ENCODE measurements around the gene CDCA7. TPM values are rescaled to one million over a fixed set of nuclear protein-coding genes. Genes with fewer than 3 reads are reported as not detected.

CDCA7 gene
- total RNA-seq, 6 donors from 2014 or later, result 0.46 to 3.1 (median 1.0) TPM; not detected in 1

DNA sequence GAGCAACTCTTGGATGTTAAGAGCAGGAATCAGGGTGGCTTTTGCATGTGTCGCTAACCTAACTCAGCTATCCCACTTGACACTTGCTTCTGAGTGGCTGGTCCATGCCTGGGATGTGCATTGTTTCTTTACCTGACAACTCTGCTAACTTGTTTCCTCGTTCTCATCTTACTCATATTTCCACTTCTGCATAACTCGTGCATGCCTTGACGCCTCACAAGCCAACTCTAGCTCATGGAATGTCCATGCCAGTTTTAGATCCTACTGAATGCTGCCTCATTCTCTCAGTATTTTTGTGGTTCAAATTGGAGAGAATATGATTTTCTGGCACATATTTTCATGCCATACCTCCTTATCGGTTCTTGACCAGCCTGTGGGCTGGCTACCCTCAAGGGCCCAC lies 52.5 kb downstream of the CDCA7 start:
- no peak overlapping the region for H3K4me3 ChIP-seq
- H3K27ac ChIP-seq, result no peak overlapping the region
- peaks cover 0 to 5% (median 0%) of the 10 kb centered on the region in 4 donors for H3K27me3 ChIP-seq
- H3K4me1 ChIP-seq, result peaks cover 1 to 6% (median 6%) of the 10 kb centered on the region in 4 donors
- no peaks in the 10 kb centered on the region for H3K9me3 ChIP-seq
- TF ChIP-seq, protein P1, sequence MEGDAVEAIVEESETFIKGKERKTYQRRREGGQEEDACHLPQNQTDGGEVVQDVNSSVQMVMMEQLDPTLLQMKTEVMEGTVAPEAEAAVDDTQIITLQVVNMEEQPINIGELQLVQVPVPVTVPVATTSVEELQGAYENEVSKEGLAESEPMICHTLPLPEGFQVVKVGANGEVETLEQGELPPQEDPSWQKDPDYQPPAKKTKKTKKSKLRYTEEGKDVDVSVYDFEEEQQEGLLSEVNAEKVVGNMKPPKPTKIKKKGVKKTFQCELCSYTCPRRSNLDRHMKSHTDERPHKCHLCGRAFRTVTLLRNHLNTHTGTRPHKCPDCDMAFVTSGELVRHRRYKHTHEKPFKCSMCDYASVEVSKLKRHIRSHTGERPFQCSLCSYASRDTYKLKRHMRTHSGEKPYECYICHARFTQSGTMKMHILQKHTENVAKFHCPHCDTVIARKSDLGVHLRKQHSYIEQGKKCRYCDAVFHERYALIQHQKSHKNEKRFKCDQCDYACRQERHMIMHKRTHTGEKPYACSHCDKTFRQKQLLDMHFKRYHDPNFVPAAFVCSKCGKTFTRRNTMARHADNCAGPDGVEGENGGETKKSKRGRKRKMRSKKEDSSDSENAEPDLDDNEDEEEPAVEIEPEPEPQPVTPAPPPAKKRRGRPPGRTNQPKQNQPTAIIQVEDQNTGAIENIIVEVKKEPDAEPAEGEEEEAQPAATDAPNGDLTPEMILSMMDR (IDR thresholded peaks at IDR 0.05), result no peak
- TF ChIP-seq POLR2AphosphoS5 (IDR thresholded peaks at IDR 0.05) (no peak), POLR2A (IDR thresholded peaks at IDR 0.05) (no peak), EP300 (IDR thresholded peaks at IDR 0.05) (no peak)
- ATAC-seq (ENCODE audit: low FRiP score in 2 of 2) (no peak), DNase-seq (no peak)
- 81 to 82% methylated on average over 5 of the region's 5 CpGs for WGBS, 2 donors
- no peaks in the 10 kb centered on the region for H3K36me3 ChIP-seq

DNA sequence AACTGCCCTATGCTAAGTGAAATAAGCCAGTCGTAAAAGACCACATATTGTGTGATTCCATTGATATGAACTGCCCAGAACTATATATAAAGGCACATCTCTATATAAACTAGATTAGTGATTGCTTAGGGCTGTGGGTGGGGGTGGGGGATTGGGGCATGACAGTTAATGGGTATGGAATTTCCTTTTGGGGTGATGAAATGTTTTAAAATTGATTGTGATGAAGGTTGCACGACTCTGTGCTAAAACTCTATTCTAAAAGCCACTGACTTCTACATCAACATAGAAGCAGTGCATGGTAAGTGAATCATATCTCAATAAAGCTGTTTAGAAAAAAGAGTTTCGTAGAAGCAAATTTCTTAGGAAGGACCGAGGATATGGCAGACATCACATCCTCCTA lies 53.0 kb downstream of the CDCA7 start:
- peaks cover 0 to 5% (median 0%) of the 10 kb centered on the region in 4 donors for H3K27me3 ChIP-seq
- ATAC-seq (ENCODE audit: low FRiP score in 2 of 2) (no peak), DNase-seq (no peak)
- H3K4me3 ChIP-seq, result no peak overlapping the region
- peaks cover 0 to 2% (median 1%) of the 10 kb centered on the region in 4 donors for H3K4me1 ChIP-seq
- H3K36me3 ChIP-seq, result no peaks in the 10 kb centered on the region
- 81 to 83% methylated on average over 4 of the region's 4 CpGs for WGBS, 2 donors
- TF ChIP-seq, protein P1 (IDR thresholded peaks at IDR 0.05), result no peak
- TF ChIP-seq POLR2A (IDR thresholded peaks at IDR 0.05), result no peak
- no peak for TF ChIP-seq EP300 (IDR thresholded peaks at IDR 0.05)
- TF ChIP-seq POLR2AphosphoS5 (IDR thresholded peaks at IDR 0.05), result no peak
- no peak overlapping the region for H3K27ac ChIP-seq
- no peaks in the 10 kb centered on the region for H3K9me3 ChIP-seq

DNA sequence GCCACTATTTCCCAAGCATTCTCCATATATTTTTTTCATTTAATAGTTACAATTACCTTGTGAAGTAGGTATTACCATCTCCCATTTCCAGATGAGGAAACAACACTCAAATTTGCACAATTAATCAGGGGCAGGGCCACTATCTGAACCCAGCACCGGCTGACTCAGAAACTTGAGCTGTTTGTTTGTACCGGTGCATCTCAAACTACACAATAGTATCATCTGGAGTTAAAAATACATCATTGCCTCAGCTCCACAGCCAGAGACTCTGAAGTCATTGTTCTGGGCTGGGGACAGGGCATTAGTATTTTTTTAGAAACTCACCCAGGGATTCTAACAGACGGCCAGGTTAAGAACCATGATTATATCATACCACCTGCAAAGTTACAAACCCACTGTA lies 55.9 kb downstream of the CDCA7 start:
- WGBS, 2 donors, result 64 to 66% methylated on average over 3 of the region's 3 CpGs

DNA sequence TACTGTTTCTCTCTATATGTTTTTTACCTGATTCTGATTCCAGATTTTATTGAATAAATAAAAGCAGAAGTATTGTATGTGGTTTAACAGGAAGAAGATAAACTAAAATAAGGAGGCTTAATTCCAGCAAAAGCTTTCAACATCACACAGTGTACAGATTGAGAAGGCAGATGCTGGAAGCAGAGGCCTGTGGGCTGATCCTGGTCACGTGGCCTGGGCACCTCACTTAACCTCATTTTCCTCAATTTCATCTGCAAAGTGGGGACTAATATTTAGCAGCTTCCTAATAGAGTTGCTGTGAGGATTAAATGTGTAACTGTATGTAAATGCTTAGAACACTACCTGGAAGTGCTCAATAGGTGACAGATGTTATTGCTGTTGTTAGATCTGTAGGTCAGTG lies 58.0 kb downstream of the CDCA7 start:
- H3K36me3 ChIP-seq, result no peaks in the 10 kb centered on the region
- no peak for TF ChIP-seq POLR2AphosphoS5 (IDR thresholded peaks at IDR 0.05)
- TF ChIP-seq POLR2A (IDR thresholded peaks at IDR 0.05), result no peak
- H3K27me3 ChIP-seq, result no peaks in the 10 kb centered on the region
- no peak overlapping the region for H3K27ac ChIP-seq
- DNase-seq (no peak), ATAC-seq (ENCODE audit: low FRiP score in 2 of 2) (no peak)
- WGBS, 2 donors, result 41 to 44% methylated on average over 1 of the region's 1 CpG
- H3K4me1 ChIP-seq, result no peaks in the 10 kb centered on the region
- no peaks in the 10 kb centered on the region for H3K9me3 ChIP-seq
- no peak overlapping the region for H3K4me3 ChIP-seq

More for the DNA sequence above, 55.9 kb downstream of the CDCA7 start:
- Histone ChIP-seq H3K4me1 (no peaks in the 10 kb centered on the region), H3K4me3 (no peak overlapping the region), H3K9me3 (no peaks in the 10 kb centered on the region), H3K27me3 (no peaks in the 10 kb centered on the region), H3K36me3 (no peaks in the 10 kb centered on the region), H3K27ac (no peak overlapping the region)
- DNase-seq, result no peak
- no peak for ATAC-seq (ENCODE audit: low FRiP score in 2 of 2)
- TF ChIP-seq POLR2A (IDR thresholded peaks at IDR 0.05) (no peak), EP300 (IDR thresholded peaks at IDR 0.05) (no peak), POLR2AphosphoS5 (IDR thresholded peaks at IDR 0.05) (no peak)
- TF ChIP-seq, protein P1 (IDR thresholded peaks at IDR 0.05), result no peak

DNA sequence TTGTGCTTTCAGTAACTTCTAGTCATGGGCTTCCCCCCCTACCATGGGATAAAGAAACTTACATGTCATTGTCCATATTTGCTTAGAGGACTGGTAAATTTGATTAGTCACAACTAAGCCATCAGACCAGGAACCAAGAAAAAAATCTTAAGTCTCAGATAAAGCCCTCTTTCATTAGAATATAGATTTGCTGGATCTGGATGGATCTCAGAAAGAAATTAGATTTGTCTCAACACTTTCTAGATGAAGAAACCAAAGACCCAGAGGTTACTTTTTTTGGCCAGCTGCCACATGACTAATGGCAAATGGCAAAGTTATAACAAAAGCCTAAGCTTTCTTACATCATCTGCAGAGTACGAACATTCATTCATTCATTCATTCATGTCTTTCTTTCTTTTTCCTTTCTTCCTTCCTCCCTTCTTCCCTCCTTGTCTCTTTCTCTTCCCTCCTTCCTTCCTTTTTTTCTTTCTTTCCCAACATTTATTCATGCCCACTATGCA lies 60.2 kb downstream of the CDCA7 start:
- DNase-seq (no peak), ATAC-seq (ENCODE audit: low FRiP score in 2 of 2) (no peak)
- Histone ChIP-seq H3K36me3 (no peaks in the 10 kb centered on the region), H3K4me1 (no peaks in the 10 kb centered on the region), H3K4me3 (no peak overlapping the region), H3K27ac (no peak overlapping the region), H3K9me3 (no peaks in the 10 kb centered on the region), H3K27me3 (no peaks in the 10 kb centered on the region)
- TF ChIP-seq, protein P1 (IDR thresholded peaks at IDR 0.05), result no peak
- no peak for TF ChIP-seq EP300 (IDR thresholded peaks at IDR 0.05)
- 63 to 67% methylated on average over 1 of the region's 1 CpG for WGBS, 2 donors

All from upper lobe of left lung (tissue), 6 donors.